K562 (cell line): ENCODE measurements around the gene MAP2K3. TPM values are rescaled to one million over a fixed set of nuclear protein-coding genes. Genes with fewer than 3 reads are reported as not detected.

Source experiments
- ATAC-seq: fragments of 200-7000 bp; cut with Tn5 transposase; 3 replicates; pipeline ENCODE4 v1.9.1; 2020; ENCODE audit warnings: moderate library complexity
- BruUV-seq: library from RNA; stranded (reverse); fragments of 400-500 nt; replicated peaks from 2 replicates; lab custom pipeline; 2021; lab: Mats Ljungman, UMichigan
- CTCF ChIA-PET: fragments of 300-600 bp; formaldehyde crosslinking; extraction: SDS; loops from one replicate; lab custom pipeline; 2021; ENCODE audit warnings: low intra/inter-chr PET ratio; lab: Yijun Ruan, JAX
- POLR2A ChIA-PET: fragments of 300-600, 350-650 bp; sonication (Branson Sonifier 250); formaldehyde crosslinking; extraction: SDS; loops from one replicate; lab custom pipeline; 2021; ENCODE audit warnings: antibody characterized with exemption, inconsistent platforms; lab: Yijun Ruan, JAX
- DNase-seq, 4 experiments: peaks; one replicate each; pipeline versions ENCODE4 v3.0.0 to v3.0.0-alpha.2; 2011 to 2018; ENCODE audit warnings: low spot score in 3 of 4, mixed read lengths in 3 of 4; ENCODE audit errors: extremely low read depth in 1 of 4
- FAIRE-seq: peaks from 2 replicates; lab custom pipeline; 2011; peaks lifted over from hg19 to GRCh38; lab: Jason Lieb, UNC
- H2AFZ ChIP-seq: 2 replicates; pipeline ENCODE4 v1.6.0; 2011; ENCODE audit warnings: low read depth, low read length, control low read depth, inconsistent platforms
- H3K27ac ChIP-seq: fragments of 200-600 bp; 3 replicates; pipeline ENCODE4 v1.8.0; 2011; ENCODE audit warnings: low read depth, mild to moderate bottlenecking, control low read depth, inconsistent platforms, low read length, moderate library complexity, mixed read lengths; ENCODE audit errors: extremely low read depth
- H3K27me3 ChIP-seq, 2 experiments: fragments of 300-600 bp in 1 of 2; 2 replicates in 1 of 2; 3 replicates in 1 of 2; pipeline versions ENCODE4 v1.6.0 to v1.8.0; 2011; ENCODE audit warnings: inconsistent platforms in 2 of 2, low read length in 2 of 2, mild to moderate bottlenecking in 1 of 2, mixed read lengths in 1 of 2, moderate library complexity in 1 of 2; ENCODE audit not compliant: control insufficient read depth in 2 of 2, insufficient read depth in 2 of 2
- H3K36me3 ChIP-seq: fragments of 300-600 bp; 3 replicates; pipeline ENCODE4 v1.8.0; 2011; ENCODE audit warnings: mild to moderate bottlenecking, low read length, inconsistent platforms; ENCODE audit not compliant: control insufficient read depth, insufficient read depth
- H3K4me1 ChIP-seq, 2 experiments: fragments of 200-600 bp in 1 of 2; replicated peaks in 1 of 2; 2 replicates in 1 of 2; 3 replicates in 1 of 2; pipeline versions ENCODE4 v1.5.1 to v1.8.0; 2011; ENCODE audit warnings: inconsistent platforms in 2 of 2, low read length in 2 of 2, mild to moderate bottlenecking in 1 of 2, mixed read lengths in 1 of 2, moderate library complexity in 1 of 2; ENCODE audit not compliant: control insufficient read depth in 2 of 2, insufficient read depth in 2 of 2
- H3K4me2 ChIP-seq: 2 replicates; pipeline ENCODE4 v1.6.1; 2011; ENCODE audit warnings: low read length, control low read depth, inconsistent platforms, mixed read lengths; ENCODE audit not compliant: insufficient read depth
- H3K4me3 ChIP-seq: fragments of 200-600 bp; sonication (generic), shearing (Covaris generic); 2 replicates; pipeline ENCODE4 v1.5.1; 2016; ENCODE audit warnings: control low read depth, inconsistent platforms
- H3K79me2 ChIP-seq: fragments of 200-600 bp; 3 replicates; pipeline ENCODE4 v1.8.0; 2011; ENCODE audit warnings: low read length, inconsistent platforms; ENCODE audit not compliant: control insufficient read depth, insufficient read depth
- H3K9ac ChIP-seq, 2 experiments: 2 replicates each; pipeline versions ENCODE4 v1.6.0 to v1.6.1; 2011; ENCODE audit warnings: low read depth in 2 of 2, low read length in 2 of 2, control low read depth in 1 of 2, inconsistent platforms in 1 of 2, mild to moderate bottlenecking in 1 of 2, mixed read lengths in 1 of 2; ENCODE audit not compliant: insufficient read depth in 1 of 2
- H3K9me1 ChIP-seq: one replicate; pipeline ENCODE4 v1.6.0; 2011; ENCODE audit warnings: inconsistent platforms, mild to moderate bottlenecking, low read length, moderate library complexity; ENCODE audit not compliant: control insufficient read depth, insufficient read depth
- H3K9me3 ChIP-seq: replicated peaks from 2 replicates; pipeline ENCODE4 v1.5.1; 2011; ENCODE audit warnings: low read depth, low read length, inconsistent platforms; ENCODE audit not compliant: control insufficient read depth, insufficient read depth
- H4K20me1 ChIP-seq: replicated peaks from 2 replicates; pipeline ENCODE4 v1.6.1; 2011; ENCODE audit warnings: low read length, inconsistent platforms, mixed read lengths; ENCODE audit not compliant: control insufficient read depth, insufficient read depth
- ADNP ChIP-seq: fragments of 200-800 bp; sonication (Bioruptor generic); IDR thresholded peaks from 2 replicates; pipeline ENCODE4 v1.6.1; 2016; ENCODE audit warnings: missing genetic modification characterization, missing compliant biosample characterization
- CXXC5 ChIP-seq: fragments of 250-450 bp; sonication (Bioruptor Pico); IDR thresholded peaks from 2 replicates; pipeline ENCODE4 v1.8.0; 2022; ENCODE audit warnings: inconsistent platforms, mild to moderate bottlenecking, moderate library complexity
- E2F8 ChIP-seq: fragments of 450-650 bp; IDR thresholded peaks from 2 replicates; pipeline ENCODE4 v1.7.1; 2018; ENCODE audit warnings: mild to moderate bottlenecking, low read depth; ENCODE audit not compliant: partially characterized antibody
- GATAD2B ChIP-seq: fragments of 450-650 bp; IDR thresholded peaks from 2 replicates; pipeline ENCODE4 v1.6.1; 2017; ENCODE audit warnings: mild to moderate bottlenecking, borderline replicate concordance
- IRF2 ChIP-seq: sonication (generic); formaldehyde crosslinking; IDR thresholded peaks from 2 replicates; pipeline ENCODE4 v1.8.1; 2022; ENCODE audit warnings: mild to moderate bottlenecking, missing genetic modification reagents
- PCBP1 ChIP-seq: fragments of 200-400 bp; formaldehyde crosslinking; IDR thresholded peaks from 2 replicates; pipeline ENCODE4 v1.6.1; 2018; ENCODE audit warnings: mild to moderate bottlenecking, low read depth, low read length; ENCODE audit not compliant: poor library complexity, severe bottlenecking
- RBM25 ChIP-seq: fragments of 200-400 bp; formaldehyde crosslinking; IDR thresholded peaks from 2 replicates; pipeline ENCODE4 v1.6.1; 2018; ENCODE audit warnings: low read length, low read depth, moderate library complexity; ENCODE audit not compliant: severe bottlenecking
- SMARCB1 ChIP-seq: IDR thresholded peaks from 2 replicates; pipeline ENCODE4 v1.6.1; 2011; ENCODE audit warnings: improper control_type of control experiment, low read depth; ENCODE audit not compliant: insufficient read length
- TFE3 ChIP-seq: fragments of 450-650 bp; formaldehyde crosslinking; IDR thresholded peaks from 2 replicates; pipeline ENCODE4 v1.4.0; 2020; ENCODE audit warnings: mild to moderate bottlenecking, mixed read lengths
- ZBED1 ChIP-seq: IDR thresholded peaks from 2 replicates; pipeline ENCODE4 v1.6.1; 2014
- ZBTB11 ChIP-seq, 3 experiments: fragments of 200-800 bp in 1 of 3; fragments of 250-450 bp in 1 of 3; fragments of 450-650 bp in 1 of 3; sonication (Bioruptor Pico) in 1 of 3; sonication (Bioruptor generic) in 1 of 3; formaldehyde crosslinking in 1 of 3; IDR thresholded peaks; 2 replicates each; pipeline versions ENCODE4 v1.6.1 to v1.8.0; 2016 to 2022; ENCODE audit warnings: mild to moderate bottlenecking in 2 of 3, missing genetic modification characterization in 2 of 3, missing compliant biosample characterization in 1 of 3, moderate library complexity in 1 of 3
- WGBS: fragments of 100-300 bp; shearing (Covaris generic); methylation state at CpG from one replicate; pipeline ENCODE4 v1.1.6; 2016; ENCODE audit warnings: low coverage, mixed read lengths; ENCODE audit not compliant: insufficient coverage; ENCODE audit errors: missing lambda C conversion rate; 5-methylcytosine and 5-hydroxymethylcytosine counted together
- in situ Hi-C: fragments of 300-500 bp; cut with MboI; formaldehyde crosslinking; loops from 4 replicates; pipeline ENCODE4 v1.15.0; 2018; ENCODE audit warnings: inconsistent platforms, mixed read lengths
- intact Hi-C: fragments of 100-400 bp; cut with micrococcal nuclease; formaldehyde crosslinking; loops from 2 replicates; pipeline ENCODE4 v1.14.2; 2022
- polyA plus RNA-seq, 8 experiments: library from polyadenylated mRNA; depleted of rRNA in 4 of 8; stranded (reverse) in 5 of 8; unstranded in 3 of 8; fragments of >200 nt; fragmentation: Nextera tagmentation in 2 of 8; fragmentation: Illumina TruSeq in 1 of 8; extraction: Ambion mirVana in 2 of 8; extraction: Trizol in 1 of 8; gene quantifications; 2 replicates each; pipeline versions ENCODE4 v1.2.1 to v1.2.3, GENCODE V29; 2011 to 2014; ENCODE audit warnings: inconsistent platforms in 1 of 8, missing spikeins in 1 of 8
- total RNA-seq, 7 experiments: library from RNA; depleted of rRNA in 6 of 7; stranded (reverse); fragments of >200 nt in 6 of 7; fragmentation: Illumina TruSeq in 2 of 7; extraction: Trizol in 2 of 7; gene quantifications; 2 replicates each; pipeline versions ENCODE4 v1.2.1 to v1.2.3, GENCODE V29; 2011 to 2021; ENCODE audit warnings: low replicate concordance in 1 of 7

The MAP2K3 gene
- total and polyA plus RNA-seq, 9 of the 15 experiments (the other 6 are each of a cell fraction or from before 2014, with no cell fraction given): 0.18 to 14.8 (median 3.5) TPM

GRCh38 chr17:21263376-21263775, 21.1 kb upstream of the MAP2K3 start (continued):
- no peak for TF ChIP-seq E2F8
- no peak for TF ChIP-seq ZBED1
- TF ChIP-seq CXXC5 (CRISPR knock-in tag): no peak
- TF ChIP-seq PCBP1: no peak
- TF ChIP-seq SMARCB1: no peak
- no peak for TF ChIP-seq GATAD2B

GRCh38 chr17:21268596-21269188, 15.8 kb upstream of the MAP2K3 start:
- FAIRE-seq (no peak), DNase-seq (no peak), ATAC-seq (no peak)
- no peak overlapping the region for H2AFZ ChIP-seq
- no TSS peak for BruUV-seq
- H3K27me3 ChIP-seq: no peaks in the 10 kb centered on the region
- H3K4me2 ChIP-seq: no peak overlapping the region
- CTCF ChIA-PET: no interaction called here
- H3K27ac ChIP-seq: no peak overlapping the region
- POLR2A ChIA-PET: no interaction called here
- H3K9me3 ChIP-seq: no peaks in the 10 kb centered on the region
- no peaks in the 10 kb centered on the region for H3K36me3 ChIP-seq
- H4K20me1 ChIP-seq: peaks cover 3% of the 10 kb centered on the region; the same call in 1 of the 2 replicates
- in situ Hi-C loops (no loop called here), intact Hi-C loops (no loop called here)
- H3K4me3 ChIP-seq: no peak overlapping the region
- H3K79me2 ChIP-seq: no peaks in the 10 kb centered on the region
- H3K4me1 ChIP-seq: peaks cover 20 to 22% of the 10 kb centered on the region in 2 experiments; a peak in 4 of 5 replicates
- WGBS: 67% methylated on average over 5 of the region's 7 CpGs
- H3K9ac ChIP-seq: 0 out of 4 replicates have a peak overlapping the region, but pooled peaks of 1 of the 2 experiments have one; percentile 64
- no peaks in the 10 kb centered on the region for H3K9me1 ChIP-seq
- TF ChIP-seq RBM25: peak; percentile 65
- no peak for TF ChIP-seq ZBTB11 (CRISPR knock-in tag; IDR thresholded peaks at IDR 0.05)
- no peak for TF ChIP-seq TFE3 (CRISPR knock-in tag)
- no peak for TF ChIP-seq IRF2 (CRISPR knock-in tag)
- TF ChIP-seq ADNP (tag): 0 out of 2 replicates have a peak, but pooled peaks have one; percentile 18
